IPS-11a (cell line): ENCODE results near the gene PSMD7.

Experiments
- H3K4me3 ChIP-seq: one replicate; pipeline ENCODE4 v1.5.1; 2013; ENCODE audit warnings: low read depth, low read length, control low read depth

The PSMD7 gene

DNA sequence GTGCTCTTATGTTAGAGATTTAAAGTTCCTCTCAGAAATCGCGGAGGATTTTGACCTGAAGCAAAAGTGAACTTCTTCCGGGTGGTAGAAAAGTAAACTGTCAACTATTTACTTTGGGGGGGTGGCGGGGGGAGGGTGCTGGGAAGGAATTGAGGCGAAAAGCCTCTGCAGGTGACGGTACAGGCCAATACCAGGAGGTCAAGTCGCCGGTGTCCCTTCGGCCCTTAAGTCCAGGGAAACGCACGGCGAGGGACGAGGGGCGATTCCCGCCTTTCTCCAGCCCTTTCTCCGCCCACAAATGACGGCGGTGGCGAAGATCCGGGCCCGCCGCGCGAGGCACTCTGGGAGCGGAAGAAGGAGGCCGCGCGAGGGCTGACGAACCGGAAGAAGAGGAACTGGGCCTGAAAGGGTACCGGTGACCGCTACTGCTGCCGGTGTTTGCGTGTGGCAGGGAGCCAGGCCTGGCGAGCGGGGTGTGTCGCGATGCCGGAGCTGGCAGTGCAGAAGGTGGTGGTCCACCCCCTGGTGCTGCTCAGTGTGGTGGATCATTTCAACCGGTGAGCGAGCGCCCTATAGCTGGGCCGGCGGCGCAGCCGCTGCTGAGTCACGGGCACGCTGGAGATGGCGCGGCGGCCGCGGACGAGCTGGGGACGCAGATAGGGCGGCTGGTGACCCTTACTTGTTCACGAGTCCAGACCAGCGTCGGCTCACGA, at the start of gene PSMD7:
TSS of gene PSMD7 (plus strand) at position 383 of the 713 bp plus-strand sequence. CDS start at position 484, 101 bp downstream.
- H3K4me3 ChIP-seq, result peak within 1 kb of the TSS; percentile 98

- H3K4me3 ChIP-seq, result no peak overlapping the region
These were observed 47.4 kb upstream of the PSMD7 start for GRCh38 chr16:74249254-74249653.

GRCh38 chr16:74249846-74250245, 46.8 kb upstream of the PSMD7 start:
- H3K4me3 ChIP-seq, result no peak overlapping the region

DNA sequence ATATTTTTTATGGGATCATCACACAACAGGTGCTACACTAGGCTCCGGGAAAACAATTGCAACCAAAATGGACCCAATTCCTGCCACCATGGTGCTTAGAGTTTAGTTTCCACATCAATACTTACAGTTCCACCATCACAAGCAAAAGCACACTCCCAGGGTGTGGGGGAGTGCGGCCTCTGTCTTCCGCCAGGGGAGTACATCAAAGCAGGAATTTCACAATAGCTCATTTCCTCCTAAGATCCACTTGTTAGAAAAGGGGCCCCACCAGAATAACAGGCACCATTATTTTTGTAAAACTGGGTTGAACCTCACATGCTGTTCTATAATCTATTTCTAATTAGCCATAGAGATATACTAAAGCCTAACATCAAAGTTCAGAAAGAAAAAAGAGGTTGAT, 44.3 kb upstream of the PSMD7 start:
- H3K4me3 ChIP-seq, result no peak overlapping the region

DNA sequence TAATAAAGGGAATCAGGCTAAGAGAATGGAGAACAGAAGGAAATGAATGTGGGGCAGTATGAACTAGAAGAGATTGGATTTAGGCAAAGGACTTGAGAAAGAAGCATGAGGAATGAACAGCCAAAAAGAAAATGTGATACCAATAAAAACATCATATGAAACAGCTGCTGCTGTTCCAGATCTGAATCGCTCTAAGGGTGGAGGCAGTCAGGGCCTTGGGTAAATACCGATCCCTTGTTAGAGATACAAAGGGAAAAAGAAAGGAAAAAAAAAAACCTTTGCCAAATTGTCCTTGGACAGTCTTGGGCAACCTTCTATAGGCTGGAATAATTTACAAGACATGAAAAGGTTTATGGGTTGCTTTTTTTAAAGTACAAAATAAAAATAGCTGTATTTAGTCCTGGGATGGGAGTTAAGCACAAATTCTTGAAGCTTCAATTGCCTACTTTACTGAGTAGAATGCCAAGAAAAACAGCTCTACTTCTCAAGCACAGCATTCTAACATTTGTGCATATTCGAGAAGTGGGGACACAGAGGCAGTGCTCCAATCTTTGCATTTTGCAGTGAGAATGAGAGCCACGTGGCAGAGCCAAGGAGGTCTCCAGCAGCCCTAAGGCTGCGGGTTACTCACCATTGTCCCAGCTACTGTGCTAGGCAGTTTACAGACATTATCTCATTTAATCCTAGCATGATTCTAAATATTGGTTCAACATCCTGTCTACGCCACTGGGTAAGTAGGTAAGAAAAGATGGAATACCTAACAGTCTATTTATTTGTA, 43.3 kb upstream of the PSMD7 start:
- H3K4me3 ChIP-seq, result no peak overlapping the region

DNA sequence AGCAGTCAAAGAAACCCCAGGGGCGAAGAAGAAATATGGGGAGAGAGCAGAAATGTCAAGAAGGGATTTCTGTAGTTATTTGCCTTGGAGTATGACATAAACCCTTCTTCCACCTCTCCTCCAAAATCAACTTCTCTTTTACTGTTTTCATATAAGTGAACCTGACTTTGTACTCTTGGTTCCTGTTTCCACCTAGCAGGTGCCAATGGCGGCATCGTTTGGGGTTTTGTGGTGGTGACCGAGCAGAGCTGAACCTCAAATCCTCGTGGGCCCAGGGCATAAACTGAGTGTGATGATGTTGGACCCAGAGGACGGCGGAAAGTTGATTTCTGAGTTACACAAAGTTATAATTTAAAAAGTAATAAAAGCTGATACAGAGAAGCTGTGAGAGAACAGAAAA, 39.6 kb upstream of the PSMD7 start:
- no peak overlapping the region for H3K4me3 ChIP-seq

- H3K4me3 ChIP-seq, result no peak overlapping the region
These were observed 35.5 kb upstream of the PSMD7 start for GRCh38 chr16:74261068-74261467.

- H3K4me3 ChIP-seq, result no peak overlapping the region
These were observed 31.8 kb upstream of the PSMD7 start for GRCh38 chr16:74264811-74265210.

DNA sequence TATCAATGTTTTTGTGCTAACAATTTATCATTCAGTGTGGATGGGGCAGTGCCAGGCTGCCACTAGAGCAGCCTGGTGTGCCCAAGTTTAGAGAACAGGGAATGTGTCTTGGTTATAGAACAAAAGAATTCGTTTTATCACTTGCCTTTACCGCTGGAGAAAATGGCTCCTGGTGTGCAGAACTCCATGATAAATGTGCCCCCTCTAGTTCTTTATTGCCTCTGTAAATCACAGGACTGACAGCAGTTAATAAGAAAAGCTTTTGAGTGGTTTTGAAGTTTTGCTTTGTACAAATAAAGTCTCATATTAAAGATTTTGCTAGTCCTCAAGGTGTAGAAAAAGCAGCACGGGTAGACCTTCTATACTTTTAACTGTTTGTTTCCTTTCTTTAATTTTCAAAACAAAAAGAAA, 28.2 kb upstream of the PSMD7 start:
- H3K4me3 ChIP-seq, result no peak overlapping the region

GRCh38 chr16:74271872-74272271, 24.7 kb upstream of the PSMD7 start:
- no peak overlapping the region for H3K4me3 ChIP-seq

DNA sequence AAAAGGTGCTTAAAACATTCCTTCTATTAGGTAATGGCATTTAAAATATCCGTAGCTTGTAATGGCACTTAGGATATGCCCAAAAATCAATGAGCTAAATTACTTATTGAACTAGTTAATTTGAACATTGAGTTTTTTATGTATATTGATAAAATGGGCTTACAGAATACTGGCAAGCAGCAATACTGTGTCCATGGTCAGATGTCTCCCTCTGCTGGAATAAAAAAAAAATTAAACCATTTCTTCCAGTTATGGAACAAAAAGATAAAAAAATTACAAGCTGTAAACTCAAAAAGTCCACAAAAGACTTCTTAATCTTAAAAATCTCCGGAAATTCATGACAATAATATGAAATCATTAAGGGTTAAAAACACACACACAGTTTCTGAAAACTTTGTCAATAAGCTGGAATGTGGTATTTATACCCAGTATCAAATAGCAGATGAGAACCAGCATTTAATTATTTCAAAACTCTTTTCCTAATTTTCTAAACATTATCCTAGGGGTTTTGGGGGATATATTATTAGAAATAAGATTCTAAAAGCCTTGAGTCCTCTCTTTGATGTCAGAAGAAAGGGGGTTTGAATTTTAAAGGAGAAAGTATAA, 21.5 kb upstream of the PSMD7 start:
- H3K4me3 ChIP-seq, result no peak overlapping the region

DNA sequence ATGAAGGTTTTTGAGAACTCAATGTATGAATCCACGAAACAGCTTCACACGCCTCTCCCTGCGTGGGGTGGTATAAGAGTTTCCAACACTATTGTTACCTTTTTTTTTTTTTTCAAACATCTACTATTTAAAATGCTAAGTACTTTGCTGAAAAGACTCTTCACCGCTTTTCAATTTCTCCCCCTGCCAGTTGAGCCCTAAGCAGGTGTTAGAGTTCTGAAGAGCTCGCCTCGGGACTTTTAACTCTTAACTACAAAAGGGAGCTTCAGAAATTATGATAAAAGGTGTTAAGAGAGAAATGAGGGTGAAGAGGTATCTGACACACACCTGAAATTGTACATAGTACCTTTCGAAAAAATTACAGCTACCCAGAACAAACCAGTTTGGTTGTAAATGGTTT, 20.9 kb upstream of the PSMD7 start:
- no peak overlapping the region for H3K4me3 ChIP-seq

DNA sequence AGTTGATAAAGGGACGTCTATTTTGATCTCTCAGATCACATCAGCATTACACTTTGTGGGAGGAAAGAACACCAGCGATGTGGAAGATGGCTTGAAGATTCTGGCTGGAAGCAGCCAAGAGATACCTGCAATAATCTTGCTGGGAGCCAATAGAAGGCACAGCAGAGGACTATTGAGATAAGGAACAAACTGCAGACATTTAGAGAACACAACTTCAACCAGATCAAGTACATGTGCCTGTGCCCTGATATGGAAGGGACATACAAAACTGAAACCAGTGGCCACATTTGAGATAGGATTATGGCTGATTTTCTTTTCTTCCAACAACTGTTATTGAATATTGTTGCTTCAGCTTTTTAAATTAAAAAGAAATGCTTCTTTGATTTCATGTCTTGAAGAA, 18.6 kb upstream of the PSMD7 start:
- H3K4me3 ChIP-seq, result no peak overlapping the region

DNA sequence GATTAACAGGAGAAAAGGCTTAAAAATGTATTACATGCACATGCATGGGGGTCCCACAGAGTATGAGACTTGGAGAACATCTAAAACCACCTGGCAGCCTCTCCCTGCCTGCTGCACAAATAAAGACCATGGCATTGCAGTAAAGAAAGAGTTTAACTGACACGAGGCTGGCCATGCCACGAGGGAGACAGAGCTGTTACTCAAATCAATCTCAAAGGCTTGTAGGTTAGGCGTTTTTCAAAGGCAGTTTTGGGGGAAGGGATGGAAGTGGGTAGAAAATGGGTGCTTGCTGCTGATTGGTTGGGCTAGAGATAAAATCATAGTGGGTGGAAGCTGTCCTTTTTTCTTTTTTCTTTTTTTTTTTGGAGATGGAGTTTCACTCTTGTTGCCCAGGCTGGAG, 17.3 kb upstream of the PSMD7 start:
- no peak overlapping the region for H3K4me3 ChIP-seq

DNA sequence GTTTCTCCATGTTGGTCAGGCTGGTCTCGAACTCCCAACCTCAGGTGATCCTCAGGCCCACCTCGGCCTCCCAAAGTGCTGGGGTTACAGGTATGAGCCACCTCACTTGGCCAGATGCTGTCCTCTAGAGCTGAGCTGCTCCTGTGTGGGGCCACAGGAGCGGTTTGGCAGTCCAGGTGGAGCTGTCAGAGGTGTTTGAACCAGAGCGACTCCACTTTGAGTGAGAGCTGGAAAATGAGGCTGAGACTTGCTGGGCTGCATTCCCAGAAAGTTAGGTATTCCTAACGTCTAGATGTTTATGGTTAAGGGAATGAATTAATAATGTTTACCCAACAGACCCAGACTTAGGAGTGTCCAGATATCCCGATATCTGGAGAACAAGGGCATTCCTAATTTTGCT, 16.8 kb upstream of the PSMD7 start:
- no peak overlapping the region for H3K4me3 ChIP-seq

DNA sequence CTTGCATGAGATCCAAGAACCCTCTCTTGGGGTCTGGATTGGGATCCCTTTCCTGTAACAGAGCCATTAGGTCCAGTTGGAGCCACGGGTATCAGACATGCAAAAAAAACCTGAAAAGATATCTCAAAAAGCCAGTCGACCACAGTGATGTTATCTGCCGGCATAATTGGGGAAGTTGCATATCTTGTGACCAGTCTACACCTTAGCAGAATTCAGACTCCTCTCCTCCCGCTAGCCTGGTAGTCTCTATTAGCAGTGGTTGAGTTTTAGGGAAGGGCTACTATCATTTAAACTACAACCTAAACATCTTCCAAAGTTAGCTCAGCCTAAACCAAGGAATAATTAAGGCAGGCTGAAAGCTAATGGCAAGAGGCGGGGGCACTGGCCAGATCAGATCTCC, 16.2 kb upstream of the PSMD7 start:
- no peak overlapping the region for H3K4me3 ChIP-seq

GRCh38 chr16:74281300-74281699, 15.3 kb upstream of the PSMD7 start:
- no peak overlapping the region for H3K4me3 ChIP-seq

GRCh38 chr16:74283716-74284115, 12.9 kb upstream of the PSMD7 start:
- no peak overlapping the region for H3K4me3 ChIP-seq

- H3K4me3 ChIP-seq, result no peak overlapping the region
These were observed 8.5 kb upstream of the PSMD7 start for GRCh38 chr16:74288065-74288464.

DNA sequence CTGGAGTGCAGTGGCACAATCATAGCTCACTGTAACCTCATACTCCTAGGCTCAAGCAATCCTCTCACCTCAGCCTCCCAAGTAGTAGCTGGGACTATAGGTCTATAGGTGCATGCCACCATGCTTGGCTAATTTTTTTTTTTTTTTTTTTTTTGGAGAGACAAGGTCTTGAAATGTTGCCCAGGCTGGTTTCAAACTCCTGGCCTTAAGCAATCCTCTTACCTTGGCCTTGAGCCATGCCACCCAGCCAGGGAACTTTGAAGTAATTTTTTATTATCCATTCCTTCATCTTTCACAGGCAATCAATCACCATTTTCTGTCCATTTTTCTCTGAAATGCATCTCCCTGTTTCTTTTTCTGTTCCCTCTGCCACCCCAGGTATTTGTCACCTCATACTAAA, 6.3 kb upstream of the PSMD7 start:
- no peak overlapping the region for H3K4me3 ChIP-seq

DNA sequence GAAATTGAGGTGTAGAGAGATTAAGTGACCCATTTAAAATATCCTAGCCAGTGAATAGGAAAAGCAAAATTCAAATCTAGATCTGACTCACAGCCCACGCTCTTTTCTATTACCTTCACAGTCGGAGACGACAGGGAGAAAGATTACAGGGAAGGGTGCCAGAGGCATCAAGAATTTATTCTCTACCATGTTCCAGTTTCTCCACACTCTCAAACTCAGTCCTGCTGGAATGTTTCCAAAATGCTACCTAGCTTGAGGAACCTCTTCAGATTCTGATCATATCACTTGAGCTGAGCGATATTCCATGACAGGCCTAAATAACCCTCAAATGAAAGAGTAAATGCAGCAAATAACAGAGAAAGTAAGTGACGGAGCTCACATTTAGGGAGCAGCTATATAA, 5.4 kb upstream of the PSMD7 start:
- no peak overlapping the region for H3K4me3 ChIP-seq

- H3K4me3 ChIP-seq, result no peak overlapping the region
These were observed 4.9 kb upstream of the PSMD7 start for GRCh38 chr16:74291577-74292208.
